ENCODE measurements around the gene ENPP5.
"Not testable (repeated sequence)": the region's sequence is repeated elsewhere in the genome, so short reads cannot be mapped to it uniquely, and the experiment has no call there.

The ENPP5 gene

GRCh38 chr6:46129629-46130511 lies 40.9 kb downstream of the ENPP5 start, which contains the start of gene ENPP4:
TSS of gene ENPP4 (plus strand) at chr6:46129989. CDS start at chr6:46139584, 9,595 bp downstream.
- TF ChIP-seq CTCF (conservative IDR thresholded peaks at IDR 0.05) (peak; percentile 23; the same call in 1 of the 2 replicates), ZFX (IDR thresholded peaks at IDR 0.05) (no peak)
- peak within 1 kb of the TSS; percentile 68 for H3K27ac ChIP-seq

GRCh38 chr6:46129291-46129628 lies 41.5 kb downstream of the ENPP5 start:
- peak overlapping the region; percentile 68 for H3K27ac ChIP-seq
- TF ChIP-seq ZFX (IDR thresholded peaks at IDR 0.05) (no peak), CTCF (conservative IDR thresholded peaks at IDR 0.05) (no peak)

- H3K27ac ChIP-seq, result no peak overlapping the region
Measured at GRCh38 chr6:46128476-46128875, 42.3 kb downstream of the ENPP5 start.

GRCh38 chr6:46119679-46120078 lies 51.1 kb downstream of the ENPP5 start:
- not testable (repeated sequence) for H3K27ac ChIP-seq

More at GRCh38 chr6:46128476-46128875, 42.3 kb downstream of the ENPP5 start:
- TF ChIP-seq ZFX (IDR thresholded peaks at IDR 0.05) (no peak), CTCF (conservative IDR thresholded peaks at IDR 0.05) (no peak)

- TF ChIP-seq ZFX (IDR thresholded peaks at IDR 0.05) (no peak), CTCF (conservative IDR thresholded peaks at IDR 0.05) (no peak)
- H3K27ac ChIP-seq, result no peak overlapping the region
Measured at GRCh38 chr6:46118836-46119235, 51.9 kb downstream of the ENPP5 start.

GRCh38 chr6:46118157-46118556 lies 52.6 kb downstream of the ENPP5 start:
- TF ChIP-seq CTCF (conservative IDR thresholded peaks at IDR 0.05), result no peak
- no peak for TF ChIP-seq ZFX (IDR thresholded peaks at IDR 0.05)
- no peak overlapping the region for H3K27ac ChIP-seq

- TF ChIP-seq CTCF (conservative IDR thresholded peaks at IDR 0.05), result no peak
- no peak for TF ChIP-seq ZFX (IDR thresholded peaks at IDR 0.05)
- no peak overlapping the region for H3K27ac ChIP-seq
Measured at GRCh38 chr6:46116289-46116688, 54.5 kb downstream of the ENPP5 start.

GRCh38 chr6:46115634-46116033 lies 55.1 kb downstream of the ENPP5 start:
- H3K27ac ChIP-seq, result no peak overlapping the region
- TF ChIP-seq ZFX (IDR thresholded peaks at IDR 0.05), result no peak
- TF ChIP-seq CTCF (conservative IDR thresholded peaks at IDR 0.05), result no peak

Measured in C4-2B (cell line).